ENCODE measurements around the gene CERK. TPM values are rescaled to one million over a fixed set of nuclear protein-coding genes. Genes with fewer than 3 reads are reported as not detected.

Gene CERK
- total RNA-seq, 1 donor from 2014 or later = 87.2 TPM

- DNase-seq (ENCODE audit: extremely low read depth, low read depth, low spot score) = no peak
Observed at GRCh38 chr22:46665151-46665695, 72.8 kb downstream of the CERK start.

- DNase-seq (ENCODE audit: extremely low read depth, low read depth, low spot score) = no peak
Observed at GRCh38 chr22:46664301-46664855, 73.7 kb downstream of the CERK start.

- no peak for DNase-seq (ENCODE audit: extremely low read depth, low read depth, low spot score)
Observed at GRCh38 chr22:46663436-46664100, 74.5 kb downstream of the CERK start.

- no peak for DNase-seq (ENCODE audit: extremely low read depth, low read depth, low spot score)
Observed at GRCh38 chr22:46663001-46663400, 75.1 kb downstream of the CERK start.

GRCh38 chr22:46662226-46662625 is 75.8 kb downstream of the CERK start:
- DNase-seq (ENCODE audit: extremely low read depth, low read depth, low spot score) = no peak

- DNase-seq (ENCODE audit: extremely low read depth, low read depth, low spot score) = no peak
Observed at GRCh38 chr22:46661221-46661851, 76.7 kb downstream of the CERK start.

GRCh38 chr22:46660604-46661201 is 77.3 kb downstream of the CERK start:
- no peak for DNase-seq (ENCODE audit: extremely low read depth, low read depth, low spot score)

GRCh38 chr22:46659791-46660186 is 78.3 kb downstream of the CERK start:
- DNase-seq (ENCODE audit: extremely low read depth, low read depth, low spot score) = no peak

GRCh38 chr22:46659059-46659790 is 78.8 kb downstream of the CERK start:
- DNase-seq (ENCODE audit: extremely low read depth, low read depth, low spot score) = no peak

GRCh38 chr22:46657996-46658947 is 79.8 kb downstream of the CERK start:
- DNase-seq (ENCODE audit: extremely low read depth, low read depth, low spot score) = no peak

- no peak for DNase-seq (ENCODE audit: extremely low read depth, low read depth, low spot score)
Observed at GRCh38 chr22:46657655-46657953, 80.4 kb downstream of the CERK start.

- no peak for DNase-seq (ENCODE audit: extremely low read depth, low read depth, low spot score)
Observed at GRCh38 chr22:46656856-46657654, 81.0 kb downstream of the CERK start.

GRCh38 chr22:46655861-46656608 is 82.0 kb downstream of the CERK start:
- DNase-seq (ENCODE audit: extremely low read depth, low read depth, low spot score) = no peak

GRCh38 chr22:46654927-46655595 is 83.0 kb downstream of the CERK start:
- no peak for DNase-seq (ENCODE audit: extremely low read depth, low read depth, low spot score)

GRCh38 chr22:46654426-46654825 is 83.6 kb downstream of the CERK start:
- no peak for DNase-seq (ENCODE audit: extremely low read depth, low read depth, low spot score)

- no peak for DNase-seq (ENCODE audit: extremely low read depth, low read depth, low spot score)
Observed at GRCh38 chr22:46653596-46653995, 84.5 kb downstream of the CERK start.

GRCh38 chr22:46652847-46653331 is 85.2 kb downstream of the CERK start:
- DNase-seq (ENCODE audit: extremely low read depth, low read depth, low spot score) = no peak

Data from glomerular endothelial cell (primary cell).